Tibial nerve (tissue), 4 donors: ENCODE data around the gene COL6A2.

Source experiments
- CTCF ChIP-seq, 5 experiments: fragments of 200-600 bp in 3 of 5; fragments of 450-650 bp in 2 of 5; sonication (generic) in 3 of 5; IDR thresholded peaks; one replicate each; pipeline ENCODE4 v1.5.1; 2016 to 2019; ENCODE audit warnings: antibody characterized with exemption in 5 of 5, mild to moderate bottlenecking in 3 of 5, moderate library complexity in 2 of 5
- EP300 ChIP-seq, 2 donors: sonication (generic); formaldehyde crosslinking; IDR thresholded peaks; one replicate each; pipeline ENCODE4 v1.6.1; 2017; ENCODE audit warnings: antibody characterized with exemption in 2 of 2, mild to moderate bottlenecking in 1 of 2
- POLR2A ChIP-seq, 2 donors: fragments of 450-650 bp; IDR thresholded peaks; one replicate each; pipeline ENCODE4 v1.6.1; 2017; ENCODE audit warnings: antibody characterized with exemption in 2 of 2, mild to moderate bottlenecking in 2 of 2, moderate library complexity in 2 of 2

- TF ChIP-seq POLR2A (IDR thresholded peaks at IDR 0.05) (no peak), CTCF (IDR thresholded peaks at IDR 0.05) (no peak), EP300 (IDR thresholded peaks at IDR 0.05) (no peak)
Observed at GRCh38 chr21:46156678-46157077, 58.8 kb downstream of the COL6A2 start.
